Type B pancreatic cell (in vitro differentiated cells): Measurements from ENCODE around the gene ARL14EP. TPM values are rescaled to one million over a fixed set of nuclear protein-coding genes. Genes with fewer than 3 reads are reported as not detected.

ENCODE experiments used
- DNase-seq: peaks from one replicate; pipeline ENCODE4 v3.0.0; 2021; ENCODE audit warnings: mixed read lengths; ENCODE audit not compliant: unreplicated experiment; ENCODE audit errors: extremely low spot score
- H3K27ac Mint-ChIP-seq: 2 replicates; pipeline ENCODE4 v1.8.0; 2021; ENCODE audit warnings: mild to moderate bottlenecking, mixed read lengths
- H3K27me3 Mint-ChIP-seq: 2 replicates; pipeline ENCODE4 v1.8.0; 2021; ENCODE audit warnings: mixed read lengths
- H3K36me3 Mint-ChIP-seq: 2 replicates; pipeline ENCODE4 v1.8.0; 2021; ENCODE audit warnings: mixed read lengths
- H3K4me1 Mint-ChIP-seq: one replicate; pipeline ENCODE4 v1.8.0; 2021; ENCODE audit warnings: mixed read lengths; ENCODE audit not compliant: unreplicated experiment
- H3K4me3 Mint-ChIP-seq: 2 replicates; pipeline ENCODE4 v1.8.0; 2021; ENCODE audit warnings: mild to moderate bottlenecking, mixed read lengths
- H3K9me3 Mint-ChIP-seq: 2 replicates; pipeline ENCODE4 v1.8.0; 2021; ENCODE audit warnings: mixed read lengths
- CTCF ChIP-seq: fragments of 200-600 bp; sonication (generic); conservative IDR thresholded peaks from 2 replicates; pipeline ENCODE4 v1.5.0; 2021; ENCODE audit warnings: antibody characterized with exemption, mild to moderate bottlenecking
- total RNA-seq: library from RNA; stranded (reverse); gene quantifications from 2 replicates; pipeline ENCODE4 v1.2.1, GENCODE V29; 2021; ENCODE audit warnings: low replicate concordance

ARL14EP gene
- total RNA-seq, 1 donor from 2014 or later, result 34.5 TPM

GRCh38 chr11:30364139-30364836 is 41.4 kb downstream of the ARL14EP start:
- Mint-ChIP-seq H3K27ac (peak overlapping the region; percentile 23), H3K4me3 (no peak overlapping the region), H3K9me3 (peaks cover 8% of the 10 kb centered on the region), H3K4me1 (peaks cover 22% of the 10 kb centered on the region), H3K36me3 (peaks cover 3% of the 10 kb centered on the region), H3K27me3 (no peaks in the 10 kb centered on the region)
- DNase-seq, result no peak
- no peak for TF ChIP-seq CTCF

GRCh38 chr11:30364837-30365482 is 42.1 kb downstream of the ARL14EP start:
- peaks cover 22% of the 10 kb centered on the region for H3K4me1 Mint-ChIP-seq
- no peak for DNase-seq
- no peak overlapping the region for H3K27ac Mint-ChIP-seq
- H3K27me3 Mint-ChIP-seq, result no peaks in the 10 kb centered on the region
- no peak overlapping the region for H3K4me3 Mint-ChIP-seq
- peaks cover 3% of the 10 kb centered on the region for H3K36me3 Mint-ChIP-seq
- peaks cover 12% of the 10 kb centered on the region for H3K9me3 Mint-ChIP-seq
- TF ChIP-seq CTCF, result no peak

GRCh38 chr11:30365793-30366517 is 43.1 kb downstream of the ARL14EP start:
- Mint-ChIP-seq H3K4me1 (peaks cover 22% of the 10 kb centered on the region), H3K4me3 (no peak overlapping the region), H3K9me3 (peaks cover 12% of the 10 kb centered on the region), H3K27me3 (no peaks in the 10 kb centered on the region), H3K27ac (peak overlapping the region; percentile 4), H3K36me3 (peaks cover 3% of the 10 kb centered on the region)
- TF ChIP-seq CTCF, result no peak
- no peak for DNase-seq

- H3K4me3 Mint-ChIP-seq, result no peak overlapping the region
- no peak for TF ChIP-seq CTCF
- no peaks in the 10 kb centered on the region for H3K27me3 Mint-ChIP-seq
- DNase-seq, result no peak
- H3K27ac Mint-ChIP-seq, result no peak overlapping the region
- peaks cover 12% of the 10 kb centered on the region for H3K9me3 Mint-ChIP-seq
- H3K4me1 Mint-ChIP-seq, result peaks cover 26% of the 10 kb centered on the region
- H3K36me3 Mint-ChIP-seq, result no peaks in the 10 kb centered on the region
These were observed 45.5 kb downstream of the ARL14EP start for GRCh38 chr11:30368394-30368793.

- Mint-ChIP-seq H3K9me3 (peaks cover 12% of the 10 kb centered on the region), H3K27ac (no peak overlapping the region), H3K27me3 (no peaks in the 10 kb centered on the region), H3K4me3 (no peak overlapping the region), H3K36me3 (no peaks in the 10 kb centered on the region), H3K4me1 (peaks cover 21% of the 10 kb centered on the region)
- DNase-seq, result no peak
- no peak for TF ChIP-seq CTCF
These were observed 47.3 kb downstream of the ARL14EP start for GRCh38 chr11:30370164-30370563.
